ENCODE measurements around the gene INTS14.

DNA sequence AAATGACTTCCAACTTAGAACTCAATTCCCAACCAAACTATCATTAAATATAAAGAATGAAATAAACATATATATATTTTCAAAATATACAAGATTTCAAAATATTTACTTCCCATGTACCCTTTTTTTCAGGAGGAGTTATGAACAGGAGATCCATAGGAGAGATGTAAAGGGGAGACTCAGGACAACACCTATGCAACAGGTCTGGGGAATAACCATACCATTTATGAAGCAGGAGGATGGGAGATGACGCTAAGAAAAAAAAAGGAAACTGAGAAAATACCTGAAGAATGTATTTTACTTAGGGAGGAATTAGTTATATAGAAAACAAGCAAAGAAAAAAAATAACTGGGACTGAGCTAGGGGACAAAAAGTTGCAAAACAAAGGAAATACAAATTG lies 23.8 kb downstream of the INTS14 start:
- TF ChIP-seq, protein P1, sequence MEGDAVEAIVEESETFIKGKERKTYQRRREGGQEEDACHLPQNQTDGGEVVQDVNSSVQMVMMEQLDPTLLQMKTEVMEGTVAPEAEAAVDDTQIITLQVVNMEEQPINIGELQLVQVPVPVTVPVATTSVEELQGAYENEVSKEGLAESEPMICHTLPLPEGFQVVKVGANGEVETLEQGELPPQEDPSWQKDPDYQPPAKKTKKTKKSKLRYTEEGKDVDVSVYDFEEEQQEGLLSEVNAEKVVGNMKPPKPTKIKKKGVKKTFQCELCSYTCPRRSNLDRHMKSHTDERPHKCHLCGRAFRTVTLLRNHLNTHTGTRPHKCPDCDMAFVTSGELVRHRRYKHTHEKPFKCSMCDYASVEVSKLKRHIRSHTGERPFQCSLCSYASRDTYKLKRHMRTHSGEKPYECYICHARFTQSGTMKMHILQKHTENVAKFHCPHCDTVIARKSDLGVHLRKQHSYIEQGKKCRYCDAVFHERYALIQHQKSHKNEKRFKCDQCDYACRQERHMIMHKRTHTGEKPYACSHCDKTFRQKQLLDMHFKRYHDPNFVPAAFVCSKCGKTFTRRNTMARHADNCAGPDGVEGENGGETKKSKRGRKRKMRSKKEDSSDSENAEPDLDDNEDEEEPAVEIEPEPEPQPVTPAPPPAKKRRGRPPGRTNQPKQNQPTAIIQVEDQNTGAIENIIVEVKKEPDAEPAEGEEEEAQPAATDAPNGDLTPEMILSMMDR (IDR thresholded peaks at IDR 0.05) = no peak
- TF ChIP-seq POLR2A (IDR thresholded peaks at IDR 0.05) = no peak
